GM18499 (cell line): ENCODE results near the gene TCF15.

Experiments
- ATAC-seq: cut with Tn5 transposase; IDR thresholded peaks from one replicate; pipeline ENCODE4 v1.9.1; 2021; ENCODE audit warnings: moderate number of reproducible peaks; ENCODE audit not compliant: insufficient read depth, unreplicated experiment

The TCF15 gene

DNA sequence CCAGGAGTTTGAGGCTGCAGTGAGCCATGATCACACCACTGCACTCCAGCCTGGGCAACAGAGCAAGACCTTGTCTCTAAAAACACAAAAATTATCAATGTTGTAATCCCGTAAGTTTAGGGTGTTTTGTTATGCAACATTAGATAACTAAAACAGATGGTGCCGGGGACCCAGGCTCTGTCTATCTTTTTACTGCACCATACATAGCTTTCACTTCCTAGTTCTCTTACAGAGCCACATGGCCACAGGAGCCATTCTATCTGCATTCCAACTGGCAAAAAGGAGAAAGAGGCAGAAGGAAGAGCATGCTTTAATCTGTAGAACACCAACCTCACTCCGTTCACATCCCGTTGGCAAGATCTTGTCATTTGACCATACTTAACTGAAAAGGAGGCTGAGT, 5.4 kb upstream of the TCF15 start:
- no peak for ATAC-seq

DNA sequence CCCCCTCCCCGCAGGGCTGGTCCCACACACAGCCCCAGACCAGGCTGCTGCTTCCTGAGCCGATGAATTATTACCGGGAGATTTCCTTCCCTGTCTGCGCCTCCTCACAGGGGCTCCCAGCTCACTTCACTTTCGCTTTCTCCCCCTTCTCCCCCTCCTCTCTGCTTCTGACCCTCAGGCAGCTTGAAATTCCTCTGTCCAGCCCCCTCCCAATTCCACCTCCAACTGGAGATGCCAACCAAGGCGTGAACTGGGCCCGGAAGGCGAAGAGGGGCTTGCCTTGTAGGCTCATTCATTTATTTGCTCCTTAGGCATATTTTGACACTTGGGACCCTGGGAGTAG, 1.7 kb upstream of the TCF15 start:
- no peak for ATAC-seq

DNA sequence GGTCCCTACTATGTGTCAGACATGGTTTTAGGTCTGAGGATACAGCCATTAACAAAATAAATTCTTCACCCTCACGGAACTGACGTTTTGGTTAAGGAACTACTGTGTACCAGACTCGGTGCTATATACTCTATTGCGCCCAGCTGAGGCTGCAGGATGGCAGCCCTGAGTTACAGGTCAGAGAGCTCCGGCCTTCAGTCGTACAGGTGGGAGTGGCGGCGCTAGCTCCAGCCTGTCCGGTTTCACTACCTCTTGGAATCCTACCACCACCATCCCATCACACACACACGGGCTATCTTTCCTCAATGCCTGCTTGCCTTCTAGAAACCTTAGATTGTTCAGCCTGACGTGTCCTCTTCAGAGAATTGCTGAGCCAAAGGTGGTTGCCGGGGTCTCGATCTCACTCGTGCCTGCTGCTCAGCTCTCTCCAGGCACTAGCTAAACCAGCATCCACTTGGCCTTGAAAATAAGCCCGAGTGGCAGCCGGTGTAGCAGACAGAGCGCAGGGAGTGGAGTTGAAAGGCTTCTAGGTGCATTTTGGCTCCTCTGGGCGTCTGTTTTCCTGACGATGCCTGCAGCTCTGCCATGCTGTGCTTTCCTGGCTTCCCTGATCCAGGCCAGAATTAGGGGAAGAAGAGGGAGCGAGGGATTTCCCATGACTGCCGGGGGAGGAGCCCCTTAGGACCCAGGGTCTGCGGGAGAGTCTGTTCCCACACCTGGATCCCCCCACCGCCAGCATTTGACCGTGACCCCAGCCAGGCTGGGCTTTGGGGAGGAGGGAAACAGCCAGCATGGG, 1.1 kb upstream of the TCF15 start:
- ATAC-seq, result no peak

DNA sequence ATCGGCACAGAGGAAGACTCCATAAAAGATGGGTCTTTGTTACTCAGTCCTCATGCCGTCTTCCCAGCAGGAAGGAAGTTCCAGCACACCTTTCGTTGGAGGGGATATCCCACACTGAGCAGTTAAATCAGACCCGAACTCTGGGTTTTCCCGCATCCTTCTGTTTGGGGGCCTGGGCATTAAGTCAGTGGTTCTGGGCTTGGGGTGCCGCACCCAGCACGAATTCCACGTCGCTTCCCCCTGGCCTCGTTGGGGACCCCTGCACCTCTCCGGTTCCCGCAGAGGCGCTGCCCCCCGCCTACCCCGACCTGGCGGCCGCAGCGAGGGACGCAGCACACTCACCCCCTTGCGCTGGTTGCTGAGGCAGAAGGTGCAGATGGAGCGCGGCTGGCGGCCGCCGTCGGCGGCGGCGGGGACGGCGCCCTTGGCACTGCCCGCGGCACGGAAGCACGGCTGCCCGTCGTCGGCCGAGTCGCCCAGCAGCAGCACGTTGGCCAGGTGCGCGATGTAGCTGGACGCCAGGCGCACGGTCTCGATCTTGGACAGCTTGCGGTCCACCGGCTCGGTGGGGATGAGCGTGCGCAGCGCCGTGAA, 641 bp downstream of the TCF15 start:
- no peak for ATAC-seq

DNA sequence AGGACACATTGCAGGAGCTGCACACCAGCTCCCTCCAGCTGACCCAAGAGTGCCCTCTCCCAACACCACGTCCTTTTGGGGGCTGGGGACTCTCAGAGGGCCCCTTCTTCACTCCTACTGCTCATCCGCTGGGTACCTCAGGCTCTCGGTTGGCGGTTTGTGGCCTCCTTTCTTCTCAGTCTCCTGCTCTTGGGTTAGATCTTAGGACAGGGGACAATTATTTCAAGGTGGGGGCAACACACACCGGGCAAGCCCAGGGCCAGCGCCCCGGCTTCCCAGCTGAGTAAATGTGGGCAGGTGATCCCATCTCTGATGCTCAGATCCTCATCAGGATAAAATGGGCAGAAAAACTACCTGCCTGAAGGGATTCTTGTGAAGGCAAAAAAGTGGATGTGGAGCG, 1.1 kb downstream of the TCF15 start:
- no peak for ATAC-seq

DNA sequence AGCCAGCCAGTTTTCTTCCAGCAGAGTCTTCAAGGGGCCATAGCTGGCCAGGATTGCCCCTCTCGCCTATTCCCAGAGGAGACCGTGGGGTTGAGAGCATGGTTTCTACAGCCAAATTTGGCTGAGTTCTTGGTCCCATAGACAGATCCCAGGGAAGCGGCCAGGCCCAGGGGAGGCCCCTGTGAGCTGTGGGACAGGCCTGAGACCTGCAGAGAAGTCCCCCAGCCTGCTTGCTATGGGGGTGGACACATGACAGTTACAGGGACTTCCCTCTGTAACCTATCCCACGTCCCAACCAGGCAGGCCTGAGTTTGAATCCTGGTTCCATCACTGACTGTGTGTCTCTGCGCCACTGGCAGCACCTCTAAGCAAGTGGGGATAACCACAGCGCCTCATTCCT, 2.6 kb downstream of the TCF15 start:
- no peak for ATAC-seq

DNA sequence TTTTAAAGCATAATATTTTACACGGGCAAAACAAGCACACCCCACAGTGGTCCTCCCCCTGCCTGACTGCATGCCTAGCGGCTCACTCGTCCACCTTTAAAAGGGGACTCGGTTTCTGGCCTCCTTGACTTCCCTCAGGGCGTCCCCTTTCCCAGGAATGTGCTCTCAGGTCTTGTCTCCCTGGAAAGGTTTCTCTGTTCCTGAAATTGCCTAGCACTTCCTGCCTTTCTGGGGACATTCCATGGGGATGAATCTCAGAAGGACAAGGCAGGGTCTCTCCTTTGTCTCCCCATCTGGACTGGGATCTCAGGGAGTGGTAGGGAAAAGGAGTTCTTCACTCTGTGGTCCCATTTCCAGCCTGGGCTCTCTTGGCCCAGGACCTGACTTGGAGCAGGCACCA, 4.9 kb downstream of the TCF15 start:
- ATAC-seq, result no peak

DNA sequence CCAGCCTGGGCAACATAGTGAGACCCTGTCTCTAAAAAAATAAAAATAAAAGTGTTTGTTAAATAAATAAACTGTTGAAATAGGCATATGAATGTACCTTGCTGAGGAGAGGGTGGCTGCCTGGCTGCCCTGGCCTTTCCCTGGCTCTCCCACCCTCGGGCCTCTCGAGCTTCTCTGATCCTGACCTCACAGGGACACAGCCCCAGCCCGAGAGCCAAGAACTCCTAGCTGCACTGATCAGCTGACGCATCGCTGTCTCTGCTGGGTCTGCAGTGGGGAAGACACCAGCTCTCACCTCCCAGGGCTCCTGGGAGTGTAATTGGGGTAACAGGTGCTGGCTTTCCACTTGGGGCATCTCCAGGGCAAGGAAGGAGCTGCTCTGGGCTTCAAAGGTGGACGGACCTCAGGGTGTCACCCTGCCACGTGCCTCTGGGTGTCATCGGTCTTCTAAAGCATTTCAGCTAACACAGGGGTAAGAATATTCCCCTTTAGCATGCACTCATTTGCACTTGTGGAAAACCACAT, 6.9 kb downstream of the TCF15 start:
- ATAC-seq, result no peak

DNA sequence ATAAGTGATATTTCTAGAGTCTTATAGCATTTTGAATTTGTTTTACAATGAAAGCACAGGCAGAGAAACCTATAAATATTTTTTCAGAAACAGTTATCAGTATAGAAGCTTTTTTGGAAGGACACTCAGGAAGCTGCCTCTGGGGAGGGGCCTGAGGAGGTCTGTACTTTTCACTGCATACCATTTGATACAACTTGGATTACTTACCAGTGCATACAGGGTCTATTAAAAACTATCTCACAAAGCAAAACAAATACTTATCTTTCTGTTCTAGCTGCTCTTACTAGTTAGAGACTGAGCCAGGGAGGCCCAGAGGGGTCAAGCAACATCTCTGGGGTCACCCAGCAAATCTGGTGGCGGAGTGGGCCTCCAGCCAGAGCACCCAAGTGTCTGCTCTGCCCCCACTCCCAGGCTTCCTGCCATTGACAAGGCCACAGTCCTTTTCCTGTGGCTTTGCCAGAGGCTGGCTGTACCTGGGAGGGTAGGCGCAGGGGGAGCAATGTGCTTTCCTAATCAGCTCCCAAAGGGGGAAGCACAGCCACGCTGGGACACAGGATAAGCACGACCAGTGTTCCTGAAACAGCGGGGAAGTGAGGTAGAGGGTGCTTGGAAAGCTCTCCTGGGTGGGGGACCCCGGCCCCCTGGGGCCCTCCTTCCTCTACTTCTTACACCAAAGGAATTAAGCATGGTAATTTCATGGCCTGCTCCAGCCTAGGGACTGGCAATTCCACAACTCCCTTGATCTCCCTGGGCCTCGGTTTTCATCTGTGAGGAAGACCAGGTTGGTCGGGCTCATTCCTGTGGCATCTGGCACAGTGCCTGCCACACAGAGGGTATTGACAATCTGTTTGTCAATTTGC, 7.8 kb downstream of the TCF15 start:
- no peak for ATAC-seq

DNA sequence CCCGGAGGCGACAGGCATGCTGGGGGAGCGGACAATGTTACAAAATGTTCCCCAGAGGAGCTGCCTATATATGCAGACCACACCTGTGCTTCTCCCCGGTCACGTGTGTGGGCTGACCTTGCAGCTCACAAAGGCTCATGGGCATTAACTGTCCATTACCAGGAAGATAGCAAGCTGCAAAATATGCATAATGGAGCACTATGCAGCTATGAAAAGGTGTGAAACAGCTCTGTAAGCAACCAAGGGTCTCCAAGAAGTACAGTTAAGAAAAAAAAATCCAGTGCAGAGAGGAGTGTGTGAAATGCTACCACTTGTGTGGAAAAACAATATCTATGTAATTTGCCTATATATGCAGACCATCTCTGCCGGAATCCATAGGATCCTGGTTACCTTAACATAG, 9.4 kb downstream of the TCF15 start:
- ATAC-seq, result no peak

DNA sequence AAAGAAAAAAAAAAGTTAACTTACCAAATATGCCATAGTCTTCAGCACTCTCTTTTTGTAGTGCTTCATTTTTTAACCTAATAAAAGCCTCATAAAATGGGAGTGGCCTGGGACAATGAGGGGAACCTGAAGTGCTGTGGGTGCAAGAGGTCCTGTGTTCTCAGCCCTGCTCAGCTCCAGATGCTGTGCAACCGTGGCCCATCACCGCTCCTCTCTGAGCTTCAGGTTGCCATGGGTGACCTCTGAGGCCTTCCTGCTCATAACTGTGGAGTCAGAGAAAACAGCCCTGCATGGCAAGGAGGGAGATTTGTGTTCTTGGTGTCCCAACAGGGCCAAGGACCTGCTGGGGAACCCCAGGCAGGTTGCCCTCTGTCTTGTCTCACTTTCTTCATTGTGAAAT, 10.0 kb downstream of the TCF15 start:
- ATAC-seq, result no peak

DNA sequence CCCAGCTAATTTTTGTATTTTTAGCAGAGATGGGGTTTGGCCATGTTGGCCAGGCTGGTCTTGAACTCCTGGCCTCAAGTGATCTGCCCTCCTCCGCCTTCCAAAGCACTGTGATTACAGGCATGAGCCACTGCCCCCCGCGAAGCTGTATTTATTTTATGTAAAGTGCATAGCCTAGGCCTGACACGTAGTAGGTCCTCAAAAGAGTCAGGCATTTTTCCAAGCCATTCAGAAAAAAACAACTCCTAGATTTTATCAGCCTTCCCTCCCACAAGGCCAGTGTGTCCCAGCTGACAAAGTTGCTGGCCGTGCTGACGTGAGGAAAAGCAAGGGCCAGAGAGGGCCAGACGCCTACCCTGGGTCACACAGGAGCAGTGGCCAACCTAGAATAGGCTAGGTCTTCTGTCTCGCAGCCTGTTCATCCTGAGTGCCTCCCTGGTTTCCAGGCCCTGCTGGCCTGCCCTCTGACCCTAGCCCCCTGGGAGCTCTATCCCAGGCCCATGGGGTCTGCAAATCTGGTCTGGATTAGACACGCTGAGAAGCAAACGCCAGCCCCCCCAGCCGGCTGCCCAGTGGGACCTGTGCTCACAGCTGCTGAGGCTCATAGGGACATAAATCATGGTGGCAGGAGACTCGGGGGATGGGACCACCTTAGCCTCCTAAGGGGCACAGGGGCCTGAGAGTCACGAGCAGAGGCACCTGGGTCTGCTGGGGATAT, 11.8 kb downstream of the TCF15 start:
- ATAC-seq, result no peak

DNA sequence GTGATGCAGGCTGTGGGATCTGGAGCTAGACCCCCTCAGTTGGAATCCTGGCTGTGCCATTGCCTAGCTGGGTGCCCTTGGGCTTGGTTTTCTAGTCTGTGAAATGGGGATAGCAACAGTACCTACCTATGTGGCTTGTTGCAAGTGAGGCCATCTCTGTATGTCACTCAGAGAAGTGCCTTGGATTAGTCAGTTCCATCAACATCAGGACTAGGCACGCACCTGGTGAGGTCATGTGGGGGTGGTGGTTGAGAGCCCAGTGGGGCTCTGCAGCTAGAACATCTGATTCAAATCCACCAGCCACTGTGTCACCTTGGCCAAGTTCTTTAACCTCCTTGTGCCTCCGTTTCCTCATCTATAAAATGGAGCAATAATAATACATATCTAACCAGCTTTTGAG, 12.5 kb downstream of the TCF15 start:
- ATAC-seq, result no peak

DNA sequence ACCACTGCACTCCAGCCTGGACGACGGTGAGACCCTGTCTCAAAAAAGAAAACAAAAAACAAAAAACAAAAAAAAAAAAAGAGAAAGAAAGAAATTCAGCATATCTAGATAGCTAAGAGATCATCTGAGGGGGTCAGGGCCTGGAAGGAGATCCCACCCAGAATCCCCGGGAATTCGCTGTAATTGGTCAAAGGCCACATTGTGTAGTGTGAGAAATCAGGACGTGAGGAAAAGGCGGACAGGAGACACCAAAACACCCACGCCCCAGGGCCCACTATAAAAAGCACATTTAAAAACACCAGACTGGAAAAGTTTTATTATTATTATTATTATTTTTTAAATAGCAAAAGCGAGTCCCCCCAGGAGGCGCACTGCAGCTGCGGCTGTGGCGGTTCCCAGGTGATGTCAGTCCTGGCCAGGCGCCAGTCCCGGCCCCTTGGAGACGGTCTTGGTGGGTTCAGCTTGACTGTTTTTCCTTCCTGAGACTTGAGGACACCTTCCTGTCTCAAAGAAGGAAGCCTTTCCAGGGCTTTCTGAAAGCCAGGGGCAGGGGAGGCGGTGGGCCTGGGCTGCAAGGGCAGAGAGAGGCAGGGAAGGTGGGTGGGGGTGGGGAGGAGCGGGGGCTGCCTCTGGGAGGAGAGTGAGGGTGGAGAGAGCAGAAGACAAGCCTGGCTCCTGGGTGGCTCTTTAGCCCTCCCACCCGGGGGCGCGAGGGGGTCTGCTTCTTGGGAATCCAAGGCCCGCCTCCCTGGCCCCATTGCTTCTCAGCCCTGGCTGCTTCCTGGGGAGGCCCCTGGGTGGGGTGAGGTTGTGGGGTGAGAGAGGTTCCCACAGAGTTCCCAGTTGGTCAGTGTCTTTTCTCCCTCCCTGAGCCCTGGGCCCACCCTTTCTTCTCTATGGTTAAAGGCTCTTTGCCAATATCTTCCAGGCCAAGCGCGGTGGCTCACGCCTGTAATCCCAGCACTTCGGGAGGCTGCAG, 14.5 kb downstream of the TCF15 start:
- ATAC-seq, result no peak

DNA sequence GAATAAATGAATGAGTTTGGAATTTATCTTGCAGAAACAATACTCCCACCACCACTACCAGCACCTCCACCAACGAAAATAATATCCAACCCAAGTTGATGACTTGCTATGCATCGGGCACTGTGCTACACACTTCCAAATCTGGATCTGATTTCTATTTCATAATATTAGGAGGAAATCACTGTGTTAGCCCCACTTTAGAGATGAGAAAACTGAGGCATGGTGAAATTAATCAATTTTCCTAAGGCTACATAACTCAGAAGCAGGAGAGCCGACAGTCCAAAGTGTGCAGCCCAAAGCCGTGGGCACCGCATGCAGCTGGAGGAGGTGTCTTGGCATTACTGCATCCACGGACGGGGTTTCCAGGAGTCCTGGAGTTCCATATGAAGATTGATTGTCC, 17.6 kb downstream of the TCF15 start:
- no peak for ATAC-seq

DNA sequence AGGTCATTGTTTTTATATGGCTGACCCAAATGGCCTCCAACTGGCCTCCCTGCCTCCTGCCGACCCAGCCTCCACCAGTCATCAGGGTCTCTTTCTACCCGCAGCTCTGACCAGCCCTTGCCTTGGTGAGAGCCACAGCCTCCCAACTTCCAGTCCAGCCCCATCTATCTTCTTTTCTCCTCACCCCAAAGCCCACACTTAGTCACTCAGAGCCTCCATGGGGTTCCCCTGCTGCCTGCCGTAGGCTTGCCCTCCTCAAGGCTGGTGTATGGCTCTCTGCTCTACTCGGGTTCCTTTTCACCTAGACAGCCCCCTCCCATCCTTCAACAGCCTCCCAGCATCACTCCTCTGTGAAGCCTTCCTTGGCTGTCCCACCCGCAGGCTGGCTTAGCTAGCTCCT, 18.2 kb downstream of the TCF15 start:
- no peak for ATAC-seq

DNA sequence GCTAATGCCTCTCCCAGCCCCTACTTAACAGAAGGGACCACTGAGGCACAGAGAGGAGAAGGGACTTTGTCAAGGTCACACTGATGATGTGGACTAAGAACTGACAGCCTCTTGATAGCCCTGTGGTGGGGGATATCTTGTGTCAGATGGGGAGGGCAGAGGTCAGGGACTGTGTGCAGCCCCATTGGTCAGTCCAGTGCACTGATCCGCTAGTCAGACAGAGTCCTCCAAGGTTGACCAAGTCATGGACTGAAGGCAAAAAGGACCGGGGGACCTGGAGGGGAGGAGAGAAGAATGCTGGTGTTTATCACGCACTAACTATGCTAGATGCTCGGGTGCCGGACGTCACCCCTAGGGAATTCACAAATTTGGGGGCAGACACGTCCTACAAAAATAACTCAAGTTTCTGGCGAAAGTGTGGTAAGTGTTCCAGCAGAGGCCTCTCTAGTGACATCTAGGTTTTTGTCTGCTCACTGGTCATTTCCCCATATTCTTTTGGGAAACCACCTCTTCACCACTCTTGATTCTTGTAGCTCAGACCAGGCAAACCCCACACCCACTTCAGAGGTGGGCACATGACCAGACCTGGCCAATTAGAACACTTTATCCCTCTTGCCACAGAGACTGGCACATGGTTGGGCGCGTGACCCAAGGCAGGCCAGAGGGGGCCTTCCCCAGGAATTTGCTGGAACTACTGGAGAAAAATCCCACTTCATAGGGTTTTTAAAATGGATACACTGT, 21.0 kb downstream of the TCF15 start:
- peak; percentile 54 for ATAC-seq

DNA sequence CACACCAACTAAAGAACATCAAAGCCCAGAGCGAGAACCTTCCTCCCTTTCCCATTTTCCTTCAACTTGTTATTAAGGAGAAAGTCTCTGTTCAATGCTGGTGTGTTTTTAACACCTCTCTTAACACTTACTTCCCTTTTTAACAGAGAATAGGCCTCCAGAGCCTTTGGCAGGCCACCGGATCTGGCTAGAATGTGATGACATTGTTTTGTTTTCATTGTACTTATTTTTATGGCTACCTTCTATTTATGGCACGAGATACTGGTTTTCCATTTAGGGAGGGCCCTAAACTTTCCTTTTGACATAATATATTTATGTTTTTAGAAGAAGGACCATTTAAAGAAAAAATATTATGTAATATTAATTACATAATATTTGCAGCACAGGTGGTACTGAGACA, 21.6 kb downstream of the TCF15 start:
- no peak for ATAC-seq

DNA sequence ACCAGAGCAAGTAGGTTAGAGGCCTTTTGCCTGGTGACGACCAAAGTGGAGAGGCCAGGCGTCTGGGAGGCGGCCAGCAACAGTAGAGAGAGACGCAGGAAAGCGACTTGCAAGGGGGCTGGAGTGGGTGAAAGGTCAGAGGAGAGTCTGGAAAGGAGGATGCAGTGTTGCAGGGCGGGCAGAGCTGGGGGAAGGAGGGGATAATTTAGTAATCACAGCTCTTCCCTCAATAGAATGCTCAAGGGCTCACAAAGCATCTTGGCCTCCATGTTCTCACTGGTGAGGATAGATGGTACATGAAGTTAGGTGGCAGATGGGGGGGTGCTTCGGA, 25.2 kb downstream of the TCF15 start:
- ATAC-seq, result no peak
